MM.1S (cell line): ENCODE data around the gene ARFGEF3.
A peak's percentile ranks its signal among the peaks of the same experiment; 100 is the strongest.

Source experiments
- DNase-seq: peaks from one replicate; pipeline ENCODE4 v3.0.0-alpha.2; 2015
- H2AFZ ChIP-seq: fragments of 300-600 bp; sonication (generic); 2 replicates; pipeline ENCODE4 v1.6.0; 2016; ENCODE audit warnings: antibody characterized with exemption, low read length
- H3F3A ChIP-seq: fragments of 300-600 bp; sonication (generic); 2 replicates; pipeline ENCODE4 v1.6.1; 2016; ENCODE audit warnings: mild to moderate bottlenecking, antibody characterized with exemption, low read length, moderate library complexity, mixed read lengths; ENCODE audit not compliant: insufficient read depth
- H3K27ac ChIP-seq: fragments of 300-600 bp; sonication (generic); 2 replicates; pipeline ENCODE4 v1.5.1; 2016; ENCODE audit warnings: mild to moderate bottlenecking, low read length
- H3K27me3 ChIP-seq: fragments of 300-600 bp; sonication (generic); replicated peaks from 2 replicates; pipeline ENCODE4 v1.6.0; 2016; ENCODE audit warnings: low read length; ENCODE audit not compliant: insufficient read depth
- H3K36me3 ChIP-seq: fragments of 300-600 bp; sonication (generic); replicated peaks from 2 replicates; pipeline ENCODE4 v1.6.1; 2016; ENCODE audit warnings: mild to moderate bottlenecking, low read length, mixed read lengths; ENCODE audit not compliant: insufficient read depth
- H3K4me1 ChIP-seq: fragments of 300-600 bp; sonication (generic); 2 replicates; pipeline ENCODE4 v1.6.1; 2016; ENCODE audit warnings: low read length, mixed read lengths
- H3K4me2 ChIP-seq: fragments of 300-600 bp; sonication (generic); 2 replicates; pipeline ENCODE4 v1.6.0; 2016; ENCODE audit warnings: low read depth, low read length
- H3K4me3 ChIP-seq: fragments of 300-600 bp; sonication (generic); 2 replicates; pipeline ENCODE4 v1.5.1; 2016; ENCODE audit warnings: low read length, mixed read lengths
- H3K79me2 ChIP-seq: fragments of 300-600 bp; sonication (generic); 2 replicates; pipeline ENCODE4 v1.6.1; 2016; ENCODE audit warnings: mixed run types, low read length, mixed read lengths
- H3K9ac ChIP-seq: fragments of 300-600 bp; sonication (generic); 2 replicates; pipeline ENCODE4 v1.6.1; 2016; ENCODE audit warnings: low read length, mixed read lengths
- H3K9me2 ChIP-seq: fragments of 300-600 bp; sonication (generic); replicated peaks from 2 replicates; pipeline ENCODE4 v1.6.1; 2016; ENCODE audit warnings: mild to moderate bottlenecking, low read length, mixed read lengths; ENCODE audit not compliant: insufficient read depth
- H3K9me3 ChIP-seq: fragments of 300-600 bp; sonication (generic); replicated peaks from 2 replicates; pipeline ENCODE4 v1.6.1; 2016; ENCODE audit warnings: mild to moderate bottlenecking, low read length, mixed read lengths; ENCODE audit not compliant: insufficient read depth
- H4K20me1 ChIP-seq: fragments of 300-600 bp; sonication (generic); 2 replicates; pipeline ENCODE4 v1.6.1; 2016; ENCODE audit warnings: mild to moderate bottlenecking, low read length, moderate library complexity, mixed read lengths; ENCODE audit not compliant: insufficient read depth
- CTCF ChIP-seq: fragments of 300-600 bp; sonication (generic); IDR thresholded peaks from 2 replicates; pipeline ENCODE4 v1.5.1; 2016; ENCODE audit warnings: antibody characterized with exemption, low read length, mixed read lengths
- EZH2 ChIP-seq: fragments of 300-600 bp; sonication (generic); optimal IDR thresholded peaks from 2 replicates; pipeline ENCODE3; 2017; ENCODE audit warnings: low read depth, mild to moderate bottlenecking, antibody characterized with exemption, low read length, mixed read lengths
- EZH2phosphoT487 ChIP-seq: fragments of 300-600 bp; sonication (generic); IDR thresholded peaks from 2 replicates; pipeline ENCODE4 v1.6.1; 2018; ENCODE audit warnings: antibody characterized with exemption, low read length

The ARFGEF3 gene

GRCh38 chr6:138289739-138290138 is 128.0 kb downstream of the ARFGEF3 start:
- H4K20me1 ChIP-seq, result no peaks in the 10 kb centered on the region
- H3F3A ChIP-seq, result no peaks in the 10 kb centered on the region
- H3K4me1 ChIP-seq, result peaks cover 11% of the 10 kb centered on the region
- H3K27me3 ChIP-seq, result no peaks in the 10 kb centered on the region
- no peaks in the 10 kb centered on the region for H3K36me3 ChIP-seq
- no peaks in the 10 kb centered on the region for H3K79me2 ChIP-seq
- no peaks in the 10 kb centered on the region for H3K9me3 ChIP-seq
- H3K9ac ChIP-seq, result no peak overlapping the region
- H3K4me3 ChIP-seq, result no peak overlapping the region
- TF ChIP-seq CTCF (peak; percentile 48), EZH2phosphoT487 (no peak), EZH2 (no peak)
- H3K4me2 ChIP-seq, result peak overlapping the region; percentile 25; the same call in 1 of the 2 replicates
- peak; percentile 30 for DNase-seq
- peak overlapping the region; percentile 11; the same call in 1 of the 2 replicates for H3K27ac ChIP-seq
- no peak overlapping the region for H2AFZ ChIP-seq
- no peaks in the 10 kb centered on the region for H3K9me2 ChIP-seq

- no peak overlapping the region for H3K27ac ChIP-seq
- H3K4me2 ChIP-seq, result no peak overlapping the region
- H3K9me3 ChIP-seq, result no peaks in the 10 kb centered on the region
- TF ChIP-seq CTCF, result no peak
- no peak for TF ChIP-seq EZH2phosphoT487
- TF ChIP-seq EZH2, result no peak
- no peaks in the 10 kb centered on the region for H3K36me3 ChIP-seq
- no peak overlapping the region for H2AFZ ChIP-seq
- no peak overlapping the region for H3K4me3 ChIP-seq
- H4K20me1 ChIP-seq, result no peaks in the 10 kb centered on the region
- no peaks in the 10 kb centered on the region for H3F3A ChIP-seq
- H3K79me2 ChIP-seq, result no peaks in the 10 kb centered on the region
- no peak for DNase-seq
- peaks cover 11% of the 10 kb centered on the region for H3K4me1 ChIP-seq
- no peaks in the 10 kb centered on the region for H3K27me3 ChIP-seq
- H3K9ac ChIP-seq, result no peak overlapping the region
- no peaks in the 10 kb centered on the region for H3K9me2 ChIP-seq
These were observed 128.8 kb downstream of the ARFGEF3 start for GRCh38 chr6:138290423-138290962.

- TF ChIP-seq CTCF (no peak), EZH2phosphoT487 (no peak), EZH2 (no peak)
- DNase-seq, result no peak
- no peak overlapping the region for H2AFZ ChIP-seq
- H3K79me2 ChIP-seq, result no peaks in the 10 kb centered on the region
- H4K20me1 ChIP-seq, result no peaks in the 10 kb centered on the region
- H3F3A ChIP-seq, result no peaks in the 10 kb centered on the region
- no peak overlapping the region for H3K27ac ChIP-seq
- H3K4me3 ChIP-seq, result no peak overlapping the region
- no peaks in the 10 kb centered on the region for H3K36me3 ChIP-seq
- no peak overlapping the region for H3K9ac ChIP-seq
- no peaks in the 10 kb centered on the region for H3K9me3 ChIP-seq
- peaks cover 11% of the 10 kb centered on the region for H3K4me1 ChIP-seq
- H3K9me2 ChIP-seq, result no peaks in the 10 kb centered on the region
- H3K27me3 ChIP-seq, result no peaks in the 10 kb centered on the region
- H3K4me2 ChIP-seq, result no peak overlapping the region
These were observed 129.5 kb downstream of the ARFGEF3 start for GRCh38 chr6:138291036-138291848.
